H9 (cell line): Measurements from ENCODE around the gene SNAPC2. TPM values are rescaled to one million over a fixed set of nuclear protein-coding genes. Genes with fewer than 3 reads are reported as not detected.

Source experiments
- DNase-seq: peaks from one replicate; pipeline ENCODE4 v3.0.0-alpha.2; 2017
- H2AFZ ChIP-seq: one replicate; pipeline ENCODE4 v1.6.1; 2013; ENCODE audit warnings: mild to moderate bottlenecking, low read length, control low read depth, moderate library complexity
- H2AK5ac ChIP-seq: 2 replicates; pipeline ENCODE4 v1.6.1; 2013; ENCODE audit warnings: low read length, control low read depth, mixed read lengths; ENCODE audit not compliant: insufficient read length
- H2BK120ac ChIP-seq: one replicate; pipeline ENCODE4 v1.6.1; 2013; ENCODE audit warnings: low read depth, mild to moderate bottlenecking, low read length, control low read depth, inconsistent platforms; ENCODE audit not compliant: poor library complexity, severe bottlenecking
- H2BK12ac ChIP-seq: 2 replicates; pipeline ENCODE4 v1.6.1; 2013; ENCODE audit warnings: low read length, control low read depth, mixed read lengths, low read depth; ENCODE audit not compliant: insufficient read length
- H2BK15ac ChIP-seq: 2 replicates; pipeline ENCODE4 v1.6.1; 2013; ENCODE audit warnings: low read depth, low read length, control low read depth
- H2BK20ac ChIP-seq: one replicate; pipeline ENCODE4 v1.6.1; 2013; ENCODE audit warnings: low read depth, mild to moderate bottlenecking, low read length, control low read depth, inconsistent platforms; ENCODE audit not compliant: poor library complexity, severe bottlenecking
- H2BK5ac ChIP-seq: 2 replicates; pipeline ENCODE4 v1.6.1; 2013; ENCODE audit warnings: low read length, control low read depth, mixed read lengths; ENCODE audit not compliant: insufficient read length
- H3K14ac ChIP-seq: 2 replicates; pipeline ENCODE4 v1.6.1; 2013; ENCODE audit warnings: low read length, control low read depth; ENCODE audit not compliant: insufficient read depth
- H3K18ac ChIP-seq: 2 replicates; pipeline ENCODE4 v1.6.1; 2013; ENCODE audit warnings: low read depth, mild to moderate bottlenecking, mixed read lengths, low read length, control low read depth; ENCODE audit not compliant: insufficient read length
- H3K23ac ChIP-seq: 2 replicates; pipeline ENCODE4 v1.6.1; 2013; ENCODE audit warnings: low read length, control low read depth, mixed read lengths, low read depth; ENCODE audit not compliant: insufficient read length
- H3K23me2 ChIP-seq: 2 replicates; pipeline ENCODE4 v1.6.1; 2013; ENCODE audit warnings: low read depth, mild to moderate bottlenecking, mixed read lengths, low read length, control low read depth; ENCODE audit not compliant: insufficient read length, poor library complexity, severe bottlenecking
- H3K27ac ChIP-seq: 2 replicates; pipeline ENCODE4 v1.5.1; 2013; ENCODE audit warnings: low read length, control low read depth, mixed read lengths, low read depth; ENCODE audit not compliant: insufficient read length
- H3K27me3 ChIP-seq: 2 replicates; pipeline ENCODE4 v1.6.1; 2013; ENCODE audit warnings: low read length, control low read depth, inconsistent platforms; ENCODE audit not compliant: insufficient read depth
- H3K4ac ChIP-seq: 2 replicates; pipeline ENCODE4 v1.6.1; 2013; ENCODE audit warnings: low read depth, mild to moderate bottlenecking, control low read depth, inconsistent platforms, low read length, moderate library complexity
- H3K4me1 ChIP-seq: 2 replicates; pipeline ENCODE4 v1.6.1; 2013; ENCODE audit warnings: low read length, control low read depth, inconsistent platforms; ENCODE audit not compliant: insufficient read depth
- H3K4me2 ChIP-seq: 2 replicates; pipeline ENCODE4 v1.6.1; 2013; ENCODE audit warnings: low read length, control low read depth, mixed read lengths; ENCODE audit not compliant: insufficient read length, insufficient read depth
- H3K56ac ChIP-seq: 2 replicates; pipeline ENCODE4 v1.6.1; 2013; ENCODE audit warnings: low read depth, mild to moderate bottlenecking, mixed read lengths, low read length, control low read depth; ENCODE audit not compliant: insufficient read length
- H3K79me1 ChIP-seq: 2 replicates; pipeline ENCODE4 v1.6.1; 2013; ENCODE audit warnings: low read depth, mild to moderate bottlenecking, moderate library complexity, low read length, control low read depth, inconsistent platforms; ENCODE audit not compliant: insufficient read depth, poor library complexity, severe bottlenecking
- H3K79me2 ChIP-seq: 2 replicates; pipeline ENCODE4 v1.6.1; 2013; ENCODE audit warnings: low read length, control low read depth, inconsistent platforms; ENCODE audit not compliant: insufficient read depth
- H3K9ac ChIP-seq: 2 replicates; pipeline ENCODE4 v1.6.1; 2013; ENCODE audit warnings: low read length, control low read depth, mixed read lengths; ENCODE audit not compliant: insufficient read length; ENCODE audit errors: extremely low read depth
- H3K9me3 ChIP-seq: one replicate; pipeline ENCODE4 v1.6.1; 2013; ENCODE audit warnings: low read depth, low read length, inconsistent platforms; ENCODE audit not compliant: control insufficient read depth
- H3T11ph ChIP-seq: one replicate; pipeline ENCODE4 v1.6.1; 2013; ENCODE audit warnings: mild to moderate bottlenecking, low read length, control low read depth, inconsistent platforms
- H4K20me1 ChIP-seq: one replicate; pipeline ENCODE4 v1.6.1; 2013; ENCODE audit not compliant: control insufficient read depth, insufficient read length, insufficient read depth
- H4K5ac ChIP-seq: 2 replicates; pipeline ENCODE4 v1.6.1; 2013; ENCODE audit warnings: low read depth, mild to moderate bottlenecking, mixed read lengths, low read length, control low read depth; ENCODE audit not compliant: insufficient read length
- H4K8ac ChIP-seq: replicated peaks from 2 replicates; pipeline ENCODE4 v1.6.1; 2013; ENCODE audit warnings: low read length, control low read depth, mixed read lengths, low read depth; ENCODE audit not compliant: insufficient read length
- H4K91ac ChIP-seq: 2 replicates; pipeline ENCODE4 v1.6.1; 2013; ENCODE audit warnings: low read depth, mild to moderate bottlenecking, moderate library complexity, mixed read lengths, low read length, control low read depth; ENCODE audit not compliant: insufficient read length
- H3K27ac Mint-ChIP-seq, 3 experiments: 2 replicates in 2 of 3; 3 replicates in 1 of 3; pipeline ENCODE4 v1.8.0; 2020 to 2021; ENCODE audit warnings: mixed read lengths in 3 of 3, mild to moderate bottlenecking in 1 of 3, moderate library complexity in 1 of 3
- H3K27me3 Mint-ChIP-seq: 2 replicates; pipeline ENCODE4 v1.8.0; 2021; ENCODE audit warnings: low read depth, mild to moderate bottlenecking, moderate library complexity, mixed read lengths
- H3K36me3 Mint-ChIP-seq, 3 experiments: 2 replicates in 2 of 3; 3 replicates in 1 of 3; pipeline ENCODE4 v1.8.0; 2020 to 2021; ENCODE audit warnings: low read depth in 3 of 3, mixed read lengths in 3 of 3; ENCODE audit not compliant: insufficient read depth in 1 of 3
- H3K4me1 Mint-ChIP-seq, 2 experiments: 2 replicates each; pipeline ENCODE4 v1.8.0; 2020; ENCODE audit warnings: mixed read lengths in 2 of 2
- H3K4me3 Mint-ChIP-seq, 2 experiments: 2 replicates in 1 of 2; 3 replicates in 1 of 2; pipeline ENCODE4 v1.8.0; 2020 to 2021; ENCODE audit warnings: mild to moderate bottlenecking in 2 of 2, mixed read lengths in 2 of 2, moderate library complexity in 1 of 2
- H3K9me3 Mint-ChIP-seq, 2 experiments: 2 replicates in 1 of 2; 3 replicates in 1 of 2; pipeline ENCODE4 v1.8.0; 2020; ENCODE audit warnings: mild to moderate bottlenecking in 2 of 2, mixed read lengths in 2 of 2, moderate library complexity in 1 of 2
- WGBS: extraction: QIAGEN DNeasy Blood & Tissue Kit; methylation state at CpG from one replicate; pipeline ENCODE4 v1.1.7; 2013; ENCODE audit warnings: missing lambda C conversion rate, low lambda C conversion rate, mixed read lengths; ENCODE audit not compliant: insufficient read length; ENCODE audit errors: extremely low coverage; 5-methylcytosine and 5-hydroxymethylcytosine counted together
- total RNA-seq: library from RNA; stranded (reverse); gene quantifications from 2 replicates; pipeline ENCODE4 v1.2.1, GENCODE V29; 2021
- TF ChIP-seq, protein P1 (sequence below): fragments of 200-600 bp; sonication (generic); conservative IDR thresholded peaks from 3 replicates; pipeline ENCODE4 v1.8.0; 2021; ENCODE audit warnings: antibody characterized with exemption, mild to moderate bottlenecking

Gene SNAPC2
- total RNA-seq, 1 experiment from 2014 or later: 17.8 TPM

DNA sequence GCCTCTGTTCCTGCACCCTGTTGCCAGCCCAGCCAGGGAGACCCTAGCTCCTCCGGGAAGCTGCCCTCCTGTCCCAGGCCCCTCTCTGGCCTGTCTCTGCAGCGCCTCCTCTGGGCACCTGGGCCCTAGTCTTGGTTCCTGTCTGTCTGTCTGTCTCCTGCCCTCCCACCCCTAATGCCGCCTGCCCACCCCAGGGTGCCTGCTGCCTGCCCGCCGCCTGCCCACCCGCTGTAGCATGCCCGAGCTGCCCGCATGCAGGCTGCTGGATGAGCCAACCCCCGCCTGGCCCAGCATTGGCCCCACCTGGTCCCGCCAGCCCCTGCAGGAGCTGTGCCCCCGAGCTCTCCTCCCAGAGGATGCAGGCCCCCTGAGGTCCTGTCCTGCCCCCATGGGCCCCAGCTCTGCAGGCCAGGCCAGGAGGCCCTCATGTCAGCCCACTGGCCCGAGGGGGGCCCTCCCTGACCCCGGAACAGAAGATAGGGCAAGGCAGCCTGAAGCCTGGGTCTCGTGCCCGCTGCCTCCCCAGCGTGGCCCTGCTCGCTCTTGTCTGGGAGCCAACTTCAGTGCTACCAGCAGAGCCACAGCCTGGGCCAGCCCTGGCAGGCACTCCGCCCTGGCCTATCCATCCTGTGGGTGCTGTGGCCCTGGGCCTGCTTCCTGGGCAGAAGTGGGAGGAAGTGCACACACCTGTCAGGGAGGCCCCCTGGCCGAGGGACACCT lies 11.2 kb upstream of the SNAPC2 start:
- H4K5ac ChIP-seq: no peak overlapping the region
- Mint-ChIP-seq H3K4me1 (peaks cover 11 to 13% of the 10 kb centered on the region in 2 experiments), H3K36me3 (peaks cover 20 to 40% (median 36%) of the 10 kb centered on the region in 3 experiments), H3K27me3 (peaks cover 7% of the 10 kb centered on the region), H3K9me3 (no peaks in the 10 kb centered on the region; a peak in 2 of 5 replicates), H3K4me3 (no peak overlapping the region), H3K27ac (no peak overlapping the region)
- H2BK5ac ChIP-seq: no peak overlapping the region
- 0 out of 2 replicates have a peak, but pooled peaks cover 4% of the 10 kb centered on the region for H3K4me1 ChIP-seq
- no peak overlapping the region for H3K27ac ChIP-seq
- no peak overlapping the region for H3K4me2 ChIP-seq
- no peak overlapping the region for H3K9ac ChIP-seq
- no peak overlapping the region for H2BK12ac ChIP-seq
- no peak overlapping the region for H3T11ph ChIP-seq
- peaks cover 10% of the 10 kb centered on the region for H3K23me2 ChIP-seq
- no peaks in the 10 kb centered on the region for H4K20me1 ChIP-seq
- no peak for DNase-seq
- no CpG with 5 or more reads among the region's 19 CpGs for WGBS
- no peak overlapping the region for H3K4ac ChIP-seq
- no peak overlapping the region for H3K18ac ChIP-seq
- H2BK15ac ChIP-seq: no peak overlapping the region
- no peak overlapping the region for H2AFZ ChIP-seq
- no peak overlapping the region for H2BK20ac ChIP-seq
- H3K23ac ChIP-seq: no peak overlapping the region
- H4K91ac ChIP-seq: no peak overlapping the region
- no peaks in the 10 kb centered on the region for H3K79me1 ChIP-seq
- H2BK120ac ChIP-seq: no peak overlapping the region
- H3K9me3 ChIP-seq: no peaks in the 10 kb centered on the region
- no peak overlapping the region for H3K14ac ChIP-seq
- peaks cover 6% of the 10 kb centered on the region; the same call in 1 of the 2 replicates for H3K79me2 ChIP-seq
- H3K56ac ChIP-seq: no peak overlapping the region
- H4K8ac ChIP-seq: no peak overlapping the region
- H2AK5ac ChIP-seq: no peak overlapping the region
- TF ChIP-seq, protein P1, sequence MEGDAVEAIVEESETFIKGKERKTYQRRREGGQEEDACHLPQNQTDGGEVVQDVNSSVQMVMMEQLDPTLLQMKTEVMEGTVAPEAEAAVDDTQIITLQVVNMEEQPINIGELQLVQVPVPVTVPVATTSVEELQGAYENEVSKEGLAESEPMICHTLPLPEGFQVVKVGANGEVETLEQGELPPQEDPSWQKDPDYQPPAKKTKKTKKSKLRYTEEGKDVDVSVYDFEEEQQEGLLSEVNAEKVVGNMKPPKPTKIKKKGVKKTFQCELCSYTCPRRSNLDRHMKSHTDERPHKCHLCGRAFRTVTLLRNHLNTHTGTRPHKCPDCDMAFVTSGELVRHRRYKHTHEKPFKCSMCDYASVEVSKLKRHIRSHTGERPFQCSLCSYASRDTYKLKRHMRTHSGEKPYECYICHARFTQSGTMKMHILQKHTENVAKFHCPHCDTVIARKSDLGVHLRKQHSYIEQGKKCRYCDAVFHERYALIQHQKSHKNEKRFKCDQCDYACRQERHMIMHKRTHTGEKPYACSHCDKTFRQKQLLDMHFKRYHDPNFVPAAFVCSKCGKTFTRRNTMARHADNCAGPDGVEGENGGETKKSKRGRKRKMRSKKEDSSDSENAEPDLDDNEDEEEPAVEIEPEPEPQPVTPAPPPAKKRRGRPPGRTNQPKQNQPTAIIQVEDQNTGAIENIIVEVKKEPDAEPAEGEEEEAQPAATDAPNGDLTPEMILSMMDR: no peak
- H3K27me3 ChIP-seq: no peaks in the 10 kb centered on the region
